ENCODE measurements around the gene TMIGD3. TPM values are rescaled to one million over a fixed set of nuclear protein-coding genes. Genes with fewer than 3 reads are reported as not detected.

The TMIGD3 gene
- total and polyA plus RNA-seq, 2 donors: 1.8 to 28.2 TPM

GRCh38 chr1:111483166-111483565 is 20.3 kb downstream of the TMIGD3 start:
- no peaks in the 10 kb centered on the region for H3K36me3 ChIP-seq (ENCODE audit: control insufficient read depth in 2 of 2, insufficient read depth in 2 of 2, low read length in 1 of 2)
- H3K9me3 ChIP-seq (ENCODE audit: control insufficient read depth in 2 of 2, insufficient read depth in 1 of 2, low read length in 1 of 2): no peaks in the 10 kb centered on the region
- H3K4me1 ChIP-seq (ENCODE audit: control insufficient read depth in 2 of 2, insufficient read depth in 2 of 2, low read length in 2 of 2): peaks cover 0 to 6% of the 10 kb centered on the region in 2 donors
- no peak for DNase-seq (ENCODE audit: low read depth in 6 of 9, low spot score in 9 of 9)
- 80% methylated on average over 3 of the region's 3 CpGs for WGBS
- H3K27me3 ChIP-seq (ENCODE audit: control insufficient read depth in 2 of 2, insufficient read depth in 1 of 2, low read length in 1 of 2): no peaks in the 10 kb centered on the region
- no peak overlapping the region for H3K4me3 ChIP-seq (ENCODE audit: low read length in 2 of 2)
- H3K27ac ChIP-seq (ENCODE audit: low read depth in 1 of 2, low read length in 1 of 2): no peak overlapping the region

GRCh38 chr1:111481387-111482221 is 21.8 kb downstream of the TMIGD3 start:
- peaks cover 7 to 22% of the 10 kb centered on the region in 2 donors for H3K4me1 ChIP-seq (ENCODE audit: control insufficient read depth in 2 of 2, insufficient read depth in 2 of 2, low read length in 2 of 2)
- 52% methylated on average over 8 of the region's 8 CpGs for WGBS
- H3K4me3 ChIP-seq (ENCODE audit: low read length in 2 of 2): no peak overlapping the region
- no peaks in the 10 kb centered on the region for H3K9me3 ChIP-seq (ENCODE audit: control insufficient read depth in 2 of 2, insufficient read depth in 1 of 2, low read length in 1 of 2)
- no peaks in the 10 kb centered on the region for H3K27me3 ChIP-seq (ENCODE audit: control insufficient read depth in 2 of 2, insufficient read depth in 1 of 2, low read length in 1 of 2)
- DNase-seq (ENCODE audit: low read depth in 6 of 9, low spot score in 9 of 9): peak in 4 of 9 donors; percentile 37 to 71 (median 58)
- H3K36me3 ChIP-seq (ENCODE audit: control insufficient read depth in 2 of 2, insufficient read depth in 2 of 2, low read length in 1 of 2): no peaks in the 10 kb centered on the region
- H3K27ac ChIP-seq (ENCODE audit: low read depth in 1 of 2, low read length in 1 of 2): no peak overlapping the region

DNA sequence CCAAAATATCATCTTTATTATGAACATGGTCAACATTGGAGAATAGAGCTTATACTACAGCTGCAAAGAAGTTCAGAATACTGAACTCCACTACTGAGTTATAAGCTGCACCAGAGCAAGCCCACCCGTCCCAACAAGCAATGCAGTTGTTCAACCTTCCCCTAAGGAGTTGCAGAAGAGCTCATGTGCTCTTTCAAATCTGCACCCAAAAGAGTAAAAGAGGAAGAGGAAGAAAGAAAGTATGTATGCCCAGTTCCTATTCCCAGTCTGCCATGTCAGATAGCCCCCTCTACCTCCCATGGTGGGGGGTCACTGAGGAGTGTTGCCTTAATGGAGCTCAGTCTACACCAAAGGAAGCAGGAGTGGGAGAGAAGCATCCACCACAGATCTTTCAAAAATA is 22.8 kb downstream of the TMIGD3 start:
- Histone ChIP-seq H3K4me3 (ENCODE audit: low read length in 2 of 2) (no peak overlapping the region), H3K36me3 (ENCODE audit: control insufficient read depth in 2 of 2, insufficient read depth in 2 of 2, low read length in 1 of 2) (no peaks in the 10 kb centered on the region), H3K4me1 (ENCODE audit: control insufficient read depth in 2 of 2, insufficient read depth in 2 of 2, low read length in 2 of 2) (peaks cover 12 to 31% of the 10 kb centered on the region in 2 donors), H3K27me3 (ENCODE audit: control insufficient read depth in 2 of 2, insufficient read depth in 1 of 2, low read length in 1 of 2) (no peaks in the 10 kb centered on the region), H3K9me3 (ENCODE audit: control insufficient read depth in 2 of 2, insufficient read depth in 1 of 2, low read length in 1 of 2) (no peaks in the 10 kb centered on the region), H3K27ac (ENCODE audit: low read depth in 1 of 2, low read length in 1 of 2) (no peak overlapping the region)
- WGBS: 89% methylated on average over 1 of the region's 1 CpG
- DNase-seq (ENCODE audit: low read depth in 6 of 9, low spot score in 9 of 9): no peak

- Histone ChIP-seq H3K4me1 (ENCODE audit: control insufficient read depth in 2 of 2, insufficient read depth in 2 of 2, low read length in 2 of 2) (peaks cover 15 to 47% of the 10 kb centered on the region in 2 donors), H3K27me3 (ENCODE audit: control insufficient read depth in 2 of 2, insufficient read depth in 1 of 2, low read length in 1 of 2) (no peaks in the 10 kb centered on the region), H3K36me3 (ENCODE audit: control insufficient read depth in 2 of 2, insufficient read depth in 2 of 2, low read length in 1 of 2) (no peaks in the 10 kb centered on the region), H3K4me3 (ENCODE audit: low read length in 2 of 2) (no peak overlapping the region), H3K27ac (ENCODE audit: low read depth in 1 of 2, low read length in 1 of 2) (peak overlapping the region; percentile 80 to 85), H3K9me3 (ENCODE audit: control insufficient read depth in 2 of 2, insufficient read depth in 1 of 2, low read length in 1 of 2) (no peaks in the 10 kb centered on the region)
- peak in 8 of 9 donors; percentile 32 to 85 (median 58) for DNase-seq (ENCODE audit: low read depth in 6 of 9, low spot score in 9 of 9)
- WGBS: 4% methylated on average over 2 of the region's 2 CpGs
Measured at GRCh38 chr1:111476761-111477309, 26.6 kb downstream of the TMIGD3 start.

GRCh38 chr1:111476214-111476613 is 27.2 kb downstream of the TMIGD3 start:
- Histone ChIP-seq H3K4me3 (ENCODE audit: low read length in 2 of 2) (no peak overlapping the region), H3K27ac (ENCODE audit: low read depth in 1 of 2, low read length in 1 of 2) (peak overlapping the region; percentile 36 to 85)

GRCh38 chr1:111475701-111476100 is 27.7 kb downstream of the TMIGD3 start:
- DNase-seq (ENCODE audit: low read depth in 6 of 9, low spot score in 9 of 9): no peak
- WGBS: 83% methylated on average over 5 of the region's 5 CpGs
- Histone ChIP-seq H3K9me3 (ENCODE audit: control insufficient read depth in 2 of 2, insufficient read depth in 1 of 2, low read length in 1 of 2) (no peaks in the 10 kb centered on the region), H3K27ac (ENCODE audit: low read depth in 1 of 2, low read length in 1 of 2) (peak overlapping the region in 1 of 2 donors; percentile 11), H3K36me3 (ENCODE audit: control insufficient read depth in 2 of 2, insufficient read depth in 2 of 2, low read length in 1 of 2) (no peaks in the 10 kb centered on the region), H3K4me1 (ENCODE audit: control insufficient read depth in 2 of 2, insufficient read depth in 2 of 2, low read length in 2 of 2) (peaks cover 22 to 50% of the 10 kb centered on the region in 2 donors), H3K4me3 (ENCODE audit: low read length in 2 of 2) (no peak overlapping the region), H3K27me3 (ENCODE audit: control insufficient read depth in 2 of 2, insufficient read depth in 1 of 2, low read length in 1 of 2) (no peaks in the 10 kb centered on the region)

More at GRCh38 chr1:111476214-111476613, 27.2 kb downstream of the TMIGD3 start:
- Histone ChIP-seq H3K36me3 (ENCODE audit: control insufficient read depth in 2 of 2, insufficient read depth in 2 of 2, low read length in 1 of 2) (no peaks in the 10 kb centered on the region), H3K27me3 (ENCODE audit: control insufficient read depth in 2 of 2, insufficient read depth in 1 of 2, low read length in 1 of 2) (no peaks in the 10 kb centered on the region), H3K4me1 (ENCODE audit: control insufficient read depth in 2 of 2, insufficient read depth in 2 of 2, low read length in 2 of 2) (peaks cover 17 to 48% of the 10 kb centered on the region in 2 donors), H3K9me3 (ENCODE audit: control insufficient read depth in 2 of 2, insufficient read depth in 1 of 2, low read length in 1 of 2) (no peaks in the 10 kb centered on the region)
- DNase-seq (ENCODE audit: low read depth in 6 of 9, low spot score in 9 of 9): no peak

DNA sequence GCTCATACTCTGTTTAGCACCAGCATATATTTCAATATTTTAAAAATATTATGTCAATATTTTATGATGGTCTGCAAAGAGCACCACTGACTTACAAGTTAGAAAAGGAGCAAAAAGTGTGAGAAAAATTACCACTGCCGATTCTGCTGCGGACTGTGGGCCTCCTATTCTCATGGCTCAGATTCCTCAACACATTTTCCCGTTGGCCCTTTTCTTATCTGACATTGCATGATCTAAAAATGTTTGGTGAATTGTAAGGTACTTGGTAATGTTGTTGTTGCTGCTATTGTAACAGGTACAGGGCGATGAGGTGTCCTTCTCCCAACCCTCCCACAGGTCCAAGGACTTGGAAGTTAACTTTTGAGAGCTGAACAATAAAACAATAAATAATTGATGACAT is 28.9 kb downstream of the TMIGD3 start:
- Histone ChIP-seq H3K4me1 (ENCODE audit: control insufficient read depth in 2 of 2, insufficient read depth in 2 of 2, low read length in 2 of 2) (peaks cover 23 to 57% of the 10 kb centered on the region in 2 donors), H3K27ac (ENCODE audit: low read depth in 1 of 2, low read length in 1 of 2) (peak overlapping the region; percentile 8 to 46), H3K36me3 (ENCODE audit: control insufficient read depth in 2 of 2, insufficient read depth in 2 of 2, low read length in 1 of 2) (peaks cover 2 to 6% of the 10 kb centered on the region in 2 donors), H3K4me3 (ENCODE audit: low read length in 2 of 2) (peak overlapping the region; percentile 16 to 45), H3K27me3 (ENCODE audit: control insufficient read depth in 2 of 2, insufficient read depth in 1 of 2, low read length in 1 of 2) (no peaks in the 10 kb centered on the region), H3K9me3 (ENCODE audit: control insufficient read depth in 2 of 2, insufficient read depth in 1 of 2, low read length in 1 of 2) (no peaks in the 10 kb centered on the region)
- DNase-seq (ENCODE audit: low read depth in 6 of 9, low spot score in 9 of 9): no peak
- 55% methylated on average over 4 of the region's 4 CpGs for WGBS

DNA sequence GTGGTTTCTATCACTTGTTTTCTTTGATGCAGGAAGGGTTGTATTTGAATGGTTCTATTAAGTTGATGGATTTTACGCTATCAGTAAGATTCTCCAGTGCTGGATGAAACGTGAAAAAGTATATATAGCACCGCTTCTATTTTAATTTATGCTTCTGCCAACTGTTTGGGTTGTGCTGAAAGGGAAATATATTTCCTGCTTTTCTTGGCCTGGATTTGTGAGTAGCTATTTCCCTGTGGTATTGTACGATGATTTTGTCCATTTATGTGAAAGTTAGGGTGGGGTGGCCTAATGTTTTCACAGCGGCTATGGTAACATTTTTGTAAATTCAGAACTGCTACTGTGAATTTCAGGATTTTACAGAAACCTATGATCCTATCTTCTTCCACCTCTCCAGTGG is 29.3 kb downstream of the TMIGD3 start:
- H3K4me3 ChIP-seq (ENCODE audit: low read length in 2 of 2): peak overlapping the region; percentile 16 to 45
- H3K36me3 ChIP-seq (ENCODE audit: control insufficient read depth in 2 of 2, insufficient read depth in 2 of 2, low read length in 1 of 2): peaks cover 6 to 9% of the 10 kb centered on the region in 2 donors
- H3K4me1 ChIP-seq (ENCODE audit: control insufficient read depth in 2 of 2, insufficient read depth in 2 of 2, low read length in 2 of 2): peaks cover 23 to 57% of the 10 kb centered on the region in 2 donors
- no peaks in the 10 kb centered on the region for H3K27me3 ChIP-seq (ENCODE audit: control insufficient read depth in 2 of 2, insufficient read depth in 1 of 2, low read length in 1 of 2)
- 12% methylated on average over 5 of the region's 5 CpGs for WGBS
- peak overlapping the region; percentile 28 to 54 for H3K27ac ChIP-seq (ENCODE audit: low read depth in 1 of 2, low read length in 1 of 2)
- no peak for DNase-seq (ENCODE audit: low read depth in 6 of 9, low spot score in 9 of 9)
- H3K9me3 ChIP-seq (ENCODE audit: control insufficient read depth in 2 of 2, insufficient read depth in 1 of 2, low read length in 1 of 2): no peaks in the 10 kb centered on the region

DNA sequence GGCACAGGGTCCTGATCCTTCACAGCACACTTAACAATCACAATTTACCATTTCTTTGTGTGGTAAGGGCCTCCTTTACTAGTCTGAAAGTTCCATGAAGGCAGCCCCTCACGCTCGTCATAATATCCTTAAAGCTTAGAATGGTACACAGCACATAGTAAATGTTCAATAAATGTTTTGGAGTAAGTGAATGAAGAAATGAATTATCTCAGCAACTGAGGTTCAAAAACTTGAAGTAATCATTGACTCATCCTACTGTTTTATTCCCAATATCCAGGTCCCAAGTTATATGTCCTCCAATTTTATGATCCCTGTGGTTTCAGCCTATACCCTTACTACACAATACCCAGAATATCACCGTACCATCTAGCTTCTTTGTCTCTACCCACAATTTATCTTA is 31.9 kb downstream of the TMIGD3 start:
- Histone ChIP-seq H3K27me3 (ENCODE audit: control insufficient read depth in 2 of 2, insufficient read depth in 1 of 2, low read length in 1 of 2) (no peaks in the 10 kb centered on the region), H3K4me1 (ENCODE audit: control insufficient read depth in 2 of 2, insufficient read depth in 2 of 2, low read length in 2 of 2) (peaks cover 15 to 40% of the 10 kb centered on the region in 2 donors), H3K27ac (ENCODE audit: low read depth in 1 of 2, low read length in 1 of 2) (peak overlapping the region; percentile 69 to 78), H3K9me3 (ENCODE audit: control insufficient read depth in 2 of 2, insufficient read depth in 1 of 2, low read length in 1 of 2) (no peaks in the 10 kb centered on the region), H3K36me3 (ENCODE audit: control insufficient read depth in 2 of 2, insufficient read depth in 2 of 2, low read length in 1 of 2) (peaks cover 9 to 19% of the 10 kb centered on the region in 2 donors), H3K4me3 (ENCODE audit: low read length in 2 of 2) (no peak overlapping the region)
- no peak for DNase-seq (ENCODE audit: low read depth in 6 of 9, low spot score in 9 of 9)
- WGBS: over 99% methylated on average over 3 of the region's 3 CpGs
